ENCODE measurements around the gene CLN5.
"Not testable (repeated sequence)": the region's sequence is repeated elsewhere in the genome, so short reads cannot be mapped to it uniquely, and the experiment has no call there.

DNA sequence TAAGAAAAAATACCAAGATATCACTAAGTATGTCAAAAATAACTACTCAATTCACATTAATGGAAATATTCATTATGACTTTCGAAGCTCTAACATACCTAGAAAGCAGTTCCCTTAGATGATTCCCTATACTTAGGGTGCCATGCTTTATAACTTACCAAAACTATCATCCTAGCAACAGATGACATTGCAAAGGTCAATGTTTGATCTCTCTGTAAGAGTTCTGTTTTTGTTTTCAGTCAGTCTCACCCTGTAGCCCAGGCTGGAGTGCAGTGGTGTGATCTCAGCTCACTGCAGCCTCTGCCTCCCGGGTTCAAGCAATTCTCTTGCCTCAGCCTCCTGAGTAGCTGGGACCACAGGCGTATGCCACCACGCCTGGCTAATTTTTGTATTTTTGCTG is 16.5 kb downstream of the CLN5 start:
- TF ChIP-seq, protein P1, sequence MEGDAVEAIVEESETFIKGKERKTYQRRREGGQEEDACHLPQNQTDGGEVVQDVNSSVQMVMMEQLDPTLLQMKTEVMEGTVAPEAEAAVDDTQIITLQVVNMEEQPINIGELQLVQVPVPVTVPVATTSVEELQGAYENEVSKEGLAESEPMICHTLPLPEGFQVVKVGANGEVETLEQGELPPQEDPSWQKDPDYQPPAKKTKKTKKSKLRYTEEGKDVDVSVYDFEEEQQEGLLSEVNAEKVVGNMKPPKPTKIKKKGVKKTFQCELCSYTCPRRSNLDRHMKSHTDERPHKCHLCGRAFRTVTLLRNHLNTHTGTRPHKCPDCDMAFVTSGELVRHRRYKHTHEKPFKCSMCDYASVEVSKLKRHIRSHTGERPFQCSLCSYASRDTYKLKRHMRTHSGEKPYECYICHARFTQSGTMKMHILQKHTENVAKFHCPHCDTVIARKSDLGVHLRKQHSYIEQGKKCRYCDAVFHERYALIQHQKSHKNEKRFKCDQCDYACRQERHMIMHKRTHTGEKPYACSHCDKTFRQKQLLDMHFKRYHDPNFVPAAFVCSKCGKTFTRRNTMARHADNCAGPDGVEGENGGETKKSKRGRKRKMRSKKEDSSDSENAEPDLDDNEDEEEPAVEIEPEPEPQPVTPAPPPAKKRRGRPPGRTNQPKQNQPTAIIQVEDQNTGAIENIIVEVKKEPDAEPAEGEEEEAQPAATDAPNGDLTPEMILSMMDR (IDR thresholded peaks at IDR 0.05; ENCODE audit: low read depth, low read length): not testable (repeated sequence)
- TF ChIP-seq EZH2phosphoT487 (IDR thresholded peaks at IDR 0.05; ENCODE audit: low read depth): not testable (repeated sequence)

Measured in OCI-LY3 (cell line).